HUES48 (cell line): ENCODE results near the gene TMEM163.
"Not testable (repeated sequence)": the region's sequence is repeated elsewhere in the genome, so short reads cannot be mapped to it uniquely, and the experiment has no call there.

Source experiments
- H3K27ac ChIP-seq: one replicate; pipeline ENCODE4 v1.7.0; 2013; ENCODE audit warnings: low read depth, low read length, inconsistent platforms
- H3K27me3 ChIP-seq: 2 replicates; pipeline ENCODE4 v1.6.1; 2013; ENCODE audit warnings: mild to moderate bottlenecking, low read length; ENCODE audit not compliant: control insufficient read depth, insufficient read depth
- H3K36me3 ChIP-seq: 2 replicates; pipeline ENCODE4 v1.6.1; 2013; ENCODE audit warnings: low read length; ENCODE audit not compliant: control insufficient read depth, insufficient read depth
- H3K4me1 ChIP-seq: 2 replicates; pipeline ENCODE4 v1.6.1; 2013; ENCODE audit warnings: mild to moderate bottlenecking, low read length; ENCODE audit not compliant: control insufficient read depth, insufficient read depth
- H3K4me3 ChIP-seq: 2 replicates; pipeline ENCODE4 v1.5.1; 2013; ENCODE audit warnings: mild to moderate bottlenecking, low read depth, low read length
- H3K9ac ChIP-seq: 2 replicates; pipeline ENCODE4 v1.6.1; 2013; ENCODE audit warnings: mild to moderate bottlenecking, low read depth, low read length, moderate library complexity
- H3K9me3 ChIP-seq: 2 replicates; pipeline ENCODE4 v1.6.1; 2013; ENCODE audit warnings: low read length; ENCODE audit not compliant: control insufficient read depth, insufficient read depth

TMEM163 gene

DNA sequence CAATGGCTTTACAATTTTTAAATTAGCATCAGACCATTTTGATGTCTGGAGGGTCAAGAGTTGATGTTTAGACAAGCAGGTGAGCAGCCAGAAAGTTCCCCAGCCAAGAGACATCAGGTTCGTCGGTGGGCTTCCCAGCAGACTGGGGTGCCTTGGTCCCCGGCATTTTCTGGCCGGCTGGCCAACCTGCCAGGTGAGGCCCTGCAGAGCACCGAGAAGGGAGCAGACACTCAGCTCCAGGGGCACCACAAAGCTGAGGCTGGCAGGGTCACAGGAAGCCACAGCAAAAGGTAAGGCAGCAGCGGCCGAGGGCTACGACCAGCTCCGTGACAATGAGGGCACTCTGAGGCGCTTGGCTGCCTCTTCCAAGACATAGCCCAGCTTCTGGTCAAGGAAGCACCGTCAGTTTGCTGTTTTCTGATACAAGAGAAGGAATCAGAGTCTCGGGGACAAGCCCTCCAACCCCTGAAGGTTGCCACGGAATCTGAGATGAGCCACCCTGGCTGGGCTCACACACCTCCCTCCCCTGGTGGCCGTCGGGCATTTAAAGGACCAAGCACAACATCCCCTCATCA is 235.9 kb downstream of the TMEM163 start:
- Histone ChIP-seq H3K4me1 (no peaks in the 10 kb centered on the region), H3K36me3 (no peaks in the 10 kb centered on the region), H3K27ac (no peak overlapping the region), H3K27me3 (no peaks in the 10 kb centered on the region), H3K9ac (no peak overlapping the region), H3K9me3 (no peaks in the 10 kb centered on the region), H3K4me3 (no peak overlapping the region)

DNA sequence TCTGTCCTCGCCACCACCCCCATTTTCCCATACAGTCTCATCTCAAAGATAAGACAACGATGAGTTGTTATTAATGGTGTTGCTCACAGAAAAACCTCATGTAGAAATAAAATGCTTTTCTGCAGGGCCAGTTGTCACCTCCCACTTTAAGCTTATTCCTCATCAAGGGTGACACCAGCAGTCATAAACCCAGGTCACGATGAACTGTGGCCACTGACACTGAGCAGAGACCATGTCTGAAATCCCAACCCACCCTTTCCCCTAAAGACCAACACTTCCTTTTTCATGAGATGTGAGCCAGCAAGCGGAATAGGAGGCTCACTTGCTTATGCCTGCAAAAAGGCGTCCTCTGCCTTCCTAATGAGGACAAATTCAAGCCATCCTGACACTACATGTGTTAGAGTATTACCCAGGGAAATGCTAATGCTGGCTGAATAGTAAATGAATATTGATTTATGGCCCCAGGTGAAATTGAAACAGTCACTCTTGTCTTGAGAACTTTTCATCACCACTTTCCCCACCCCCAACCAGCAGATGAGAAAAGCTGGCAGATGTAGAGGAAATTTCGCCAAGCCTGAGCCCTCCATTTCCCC is 236.6 kb downstream of the TMEM163 start:
- H3K36me3 ChIP-seq: no peaks in the 10 kb centered on the region

DNA sequence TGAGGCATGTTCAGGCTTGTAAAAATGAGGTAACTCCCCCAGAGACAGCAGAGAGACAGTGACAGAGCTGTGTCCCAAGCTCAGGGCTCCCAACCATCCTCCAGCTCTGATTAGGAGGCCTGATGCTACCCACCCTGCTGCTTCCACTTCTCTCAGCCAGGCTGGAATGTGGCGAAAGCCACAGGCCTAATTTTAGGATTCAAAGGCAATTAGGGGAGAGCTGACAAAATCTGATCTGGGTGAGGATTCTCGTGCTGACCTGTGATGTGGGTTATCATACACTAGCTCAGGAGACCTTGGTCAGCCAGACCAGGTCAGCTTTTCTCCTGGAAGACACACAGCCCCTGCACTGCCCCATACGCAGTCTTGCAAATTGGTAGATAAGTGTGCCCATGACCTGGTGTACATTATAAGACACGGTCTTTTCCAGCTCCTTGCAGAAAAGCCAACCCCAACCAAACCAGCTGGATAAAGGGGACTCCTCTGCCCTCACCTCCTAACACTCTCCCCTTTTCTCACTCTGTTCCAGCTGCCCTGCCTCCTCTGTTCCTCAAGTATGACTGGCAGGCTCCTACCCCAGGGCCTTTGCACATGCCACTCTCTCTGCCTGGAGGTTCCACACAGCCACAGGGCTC is 239.0 kb downstream of the TMEM163 start:
- Histone ChIP-seq H3K27me3 (no peaks in the 10 kb centered on the region), H3K36me3 (no peaks in the 10 kb centered on the region), H3K4me1 (no peaks in the 10 kb centered on the region), H3K27ac (no peak overlapping the region), H3K9ac (no peak overlapping the region), H3K9me3 (no peaks in the 10 kb centered on the region), H3K4me3 (no peak overlapping the region)

More for the DNA sequence above, 236.6 kb downstream of the TMEM163 start:
- H3K27ac ChIP-seq: no peak overlapping the region
- H3K27me3 ChIP-seq: no peaks in the 10 kb centered on the region
- H3K9me3 ChIP-seq: no peaks in the 10 kb centered on the region
- H3K9ac ChIP-seq: no peak overlapping the region
- H3K4me3 ChIP-seq: no peak overlapping the region
- H3K4me1 ChIP-seq: no peaks in the 10 kb centered on the region

DNA sequence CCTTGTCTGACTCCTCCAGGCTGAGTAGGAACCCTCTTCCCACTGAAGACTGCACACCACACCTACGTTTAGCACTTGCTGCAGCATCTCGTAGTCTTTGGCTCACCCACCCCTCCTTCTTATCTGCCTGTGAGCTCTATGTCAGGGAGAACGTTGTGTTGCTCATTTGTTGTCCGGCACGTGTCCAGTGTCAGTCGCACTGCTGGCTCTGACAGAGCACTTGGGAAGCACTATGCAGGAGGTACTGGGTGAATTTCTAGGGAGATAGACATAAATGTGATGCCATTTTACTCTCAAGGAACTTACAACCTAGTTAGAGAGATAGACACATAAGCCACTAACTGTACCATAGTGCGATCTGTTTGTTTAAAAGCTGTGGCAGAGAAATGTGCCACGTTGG is 241.8 kb downstream of the TMEM163 start:
- H3K27me3 ChIP-seq, H3K9ac ChIP-seq, H3K4me3 ChIP-seq, H3K27ac ChIP-seq, H3K9me3 ChIP-seq, H3K4me1 ChIP-seq, H3K36me3 ChIP-seq: not testable (repeated sequence)

DNA sequence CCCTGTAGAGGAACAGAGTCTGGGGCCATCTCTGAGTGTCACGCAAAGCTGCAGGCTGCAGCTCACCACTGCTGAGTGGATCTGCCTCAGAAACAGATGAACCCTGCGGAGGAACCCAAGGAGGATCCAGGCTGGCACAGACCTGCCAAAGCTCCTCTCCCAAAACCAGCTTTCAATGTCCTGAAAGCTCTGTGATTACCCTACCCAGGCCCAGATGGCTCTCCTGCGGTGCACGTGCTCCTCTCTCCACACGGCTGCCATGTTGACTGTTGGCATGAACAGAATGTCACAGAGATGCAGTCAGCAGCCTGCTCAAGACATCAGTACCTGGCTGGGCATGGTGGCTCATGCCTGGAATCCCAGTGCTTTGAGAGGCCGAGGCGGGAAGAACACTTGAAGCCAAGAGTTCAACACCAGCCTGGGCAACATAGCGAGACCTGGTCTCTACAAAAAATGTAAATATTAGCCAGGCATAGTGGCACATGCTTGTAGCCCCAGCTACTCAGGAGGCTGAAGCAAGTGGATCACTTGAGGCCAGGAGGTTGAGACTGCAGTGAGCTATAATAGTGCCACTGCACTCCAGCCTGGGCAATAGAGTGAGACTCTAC is 248.1 kb downstream of the TMEM163 start:
- Histone ChIP-seq H3K4me1 (no peaks in the 10 kb centered on the region), H3K9me3 (no peaks in the 10 kb centered on the region), H3K27me3 (no peaks in the 10 kb centered on the region), H3K27ac (no peak overlapping the region), H3K9ac (no peak overlapping the region), H3K36me3 (no peaks in the 10 kb centered on the region), H3K4me3 (no peak overlapping the region)

DNA sequence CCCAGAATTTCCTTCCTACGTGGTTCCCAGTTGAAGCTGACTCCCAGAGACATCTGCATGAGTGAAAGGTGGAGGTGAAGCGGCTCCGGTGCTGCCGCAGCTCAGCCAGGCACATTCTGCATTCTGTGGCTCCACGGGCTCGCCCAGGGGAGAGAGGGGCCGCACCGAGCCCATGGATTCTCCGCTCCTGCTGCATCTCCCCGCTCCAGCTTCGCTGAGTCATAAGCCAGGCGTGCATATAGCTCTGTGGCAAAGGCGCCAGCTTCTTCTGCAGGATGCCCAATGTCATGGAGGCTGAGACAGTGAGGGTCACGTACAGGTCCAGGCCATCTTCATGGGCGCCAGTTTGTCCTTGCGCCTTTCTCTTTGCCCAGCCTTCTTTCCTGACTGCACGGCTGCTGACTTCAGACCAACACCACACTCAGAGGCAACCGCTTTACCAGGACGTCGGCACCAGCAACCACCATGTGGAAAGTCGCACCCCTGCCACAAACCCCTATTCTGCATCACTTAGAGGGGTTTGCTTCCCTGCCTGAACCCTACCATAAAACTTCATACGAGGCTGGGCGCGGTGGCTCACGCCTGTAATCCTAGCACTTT is 249.2 kb downstream of the TMEM163 start:
- Histone ChIP-seq H3K4me1 (no peaks in the 10 kb centered on the region), H3K9me3 (no peaks in the 10 kb centered on the region), H3K27me3 (no peaks in the 10 kb centered on the region), H3K9ac (no peak overlapping the region), H3K36me3 (no peaks in the 10 kb centered on the region), H3K4me3 (no peak overlapping the region), H3K27ac (no peak overlapping the region)

DNA sequence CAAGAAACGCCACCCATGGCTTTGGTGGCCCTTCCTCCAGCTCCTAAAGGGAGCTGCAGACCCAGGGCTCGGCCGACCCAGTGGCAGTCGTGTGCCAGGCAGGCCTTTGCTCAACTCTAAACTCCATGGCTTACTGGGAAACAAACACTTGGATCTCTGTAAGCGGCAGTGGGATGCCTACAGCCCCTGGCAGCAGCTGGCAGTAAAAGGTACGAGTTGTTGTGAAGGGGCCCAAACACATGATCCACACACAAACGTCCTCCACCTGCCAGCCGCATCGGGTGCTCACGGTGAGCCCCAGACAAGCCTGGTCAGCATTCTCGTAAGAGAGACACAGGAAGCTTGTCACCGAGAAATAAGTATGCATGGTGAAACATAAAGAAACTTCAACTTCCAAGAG is 250.0 kb downstream of the TMEM163 start:
- H3K9ac ChIP-seq: no peak overlapping the region
- no peak overlapping the region for H3K27ac ChIP-seq
- no peaks in the 10 kb centered on the region for H3K27me3 ChIP-seq
- H3K4me1 ChIP-seq: no peaks in the 10 kb centered on the region
- no peaks in the 10 kb centered on the region for H3K9me3 ChIP-seq
- H3K4me3 ChIP-seq: no peak overlapping the region
- no peaks in the 10 kb centered on the region for H3K36me3 ChIP-seq

DNA sequence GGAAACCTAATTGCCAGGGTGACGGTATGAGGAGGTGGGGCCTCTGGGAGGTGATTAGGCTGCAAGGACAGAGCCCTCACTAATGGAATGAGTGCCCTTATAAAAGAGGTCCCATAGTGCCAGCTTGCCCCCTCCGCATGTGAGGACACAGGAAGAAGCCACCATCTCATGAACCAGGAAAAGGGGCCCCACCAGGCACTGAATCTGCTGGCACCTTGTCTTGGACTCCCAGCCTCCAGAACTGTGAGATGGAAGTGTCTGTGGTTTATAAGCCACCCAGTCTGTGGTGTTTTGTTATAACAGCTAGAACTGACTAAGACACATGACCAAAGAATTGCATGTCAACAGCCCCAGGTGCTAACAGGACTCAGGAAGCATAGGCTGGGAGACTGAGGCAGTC is 250.6 kb downstream of the TMEM163 start:
- H3K9me3 ChIP-seq: no peaks in the 10 kb centered on the region
- H3K4me1 ChIP-seq: no peaks in the 10 kb centered on the region
- H3K4me3 ChIP-seq: no peak overlapping the region
- H3K9ac ChIP-seq: no peak overlapping the region
- H3K27me3 ChIP-seq: no peaks in the 10 kb centered on the region
- no peaks in the 10 kb centered on the region for H3K36me3 ChIP-seq
- H3K27ac ChIP-seq: no peak overlapping the region

DNA sequence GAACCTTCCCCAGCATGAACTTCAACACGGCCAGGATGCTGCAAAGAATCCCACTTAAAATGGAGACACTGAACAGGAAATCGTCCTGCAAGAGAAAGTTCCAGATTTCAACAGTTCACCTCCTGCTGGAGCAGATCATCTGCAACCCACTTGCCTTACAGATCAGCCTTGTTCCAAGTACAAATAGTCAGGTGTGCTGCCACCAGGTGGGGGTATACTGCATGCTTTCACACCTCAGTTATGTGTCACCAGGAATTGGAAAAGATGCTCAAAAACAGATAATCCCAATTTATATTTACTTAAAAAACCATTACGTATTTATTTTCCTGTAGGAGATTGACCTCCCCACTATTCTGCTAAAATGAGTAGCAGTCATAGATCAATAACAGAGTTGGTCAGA is 252.7 kb downstream of the TMEM163 start:
- no peak overlapping the region for H3K4me3 ChIP-seq
- no peaks in the 10 kb centered on the region for H3K4me1 ChIP-seq
- H3K27me3 ChIP-seq: no peaks in the 10 kb centered on the region
- no peaks in the 10 kb centered on the region for H3K36me3 ChIP-seq
- no peaks in the 10 kb centered on the region for H3K9me3 ChIP-seq
- no peak overlapping the region for H3K27ac ChIP-seq
- H3K9ac ChIP-seq: no peak overlapping the region

DNA sequence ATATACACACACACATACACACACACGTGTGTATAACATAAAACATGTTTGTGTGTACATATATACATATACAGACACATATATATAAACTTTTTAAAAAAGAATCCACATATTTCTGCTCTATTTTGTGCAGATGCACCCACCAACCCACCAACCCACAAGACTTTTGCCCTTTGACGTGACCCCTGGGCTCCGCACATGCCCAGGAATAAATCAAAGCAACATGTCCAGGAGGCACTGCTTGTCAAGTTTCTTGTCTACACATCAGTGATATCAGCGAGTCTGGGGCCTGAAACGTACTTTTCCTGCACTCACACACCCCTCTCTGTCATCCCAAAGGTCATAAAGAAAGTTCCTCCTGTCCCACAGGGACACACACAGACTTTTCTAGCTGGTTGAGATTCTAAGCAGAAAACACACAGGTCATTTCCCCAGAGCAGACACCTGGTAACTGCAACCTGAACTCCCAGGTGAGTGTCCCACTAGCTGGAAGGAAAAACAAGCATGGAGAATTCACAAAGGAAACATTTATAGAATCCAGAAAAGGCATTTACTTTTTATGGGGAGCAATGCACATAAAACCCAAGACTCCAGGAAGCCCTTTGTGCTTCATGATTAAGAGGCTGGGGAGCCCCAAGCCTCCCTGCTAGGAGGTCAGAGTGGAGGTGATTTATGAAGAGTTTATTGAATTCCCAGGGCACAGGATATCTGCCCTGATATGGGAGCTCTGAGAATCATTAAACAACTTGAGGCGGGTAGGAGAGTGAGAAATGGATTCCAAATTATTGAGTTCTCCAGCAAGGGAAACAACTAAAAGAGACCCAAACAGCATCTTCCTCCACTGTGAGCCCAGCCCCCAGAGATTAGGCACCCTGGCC is 253.3 kb downstream of the TMEM163 start:
- Histone ChIP-seq H3K27me3 (no peaks in the 10 kb centered on the region), H3K9me3 (no peaks in the 10 kb centered on the region), H3K36me3 (no peaks in the 10 kb centered on the region), H3K4me3 (no peak overlapping the region), H3K9ac (no peak overlapping the region), H3K27ac (no peak overlapping the region), H3K4me1 (no peaks in the 10 kb centered on the region)
